RWPE2 (cell line): ENCODE measurements around the gene MAGI1.

Experiments used
- ATAC-seq: fragments of 200-7000 bp; cut with Tn5 transposase; 3 replicates; pipeline ENCODE4 v1.9.1; 2021; ENCODE audit warnings: low read depth
- DNase-seq: peaks from one replicate; pipeline ENCODE4 v3.0.0-alpha.2; 2020; ENCODE audit warnings: low spot score
- H3K27ac ChIP-seq: fragments of 450-650 bp; 2 replicates; pipeline ENCODE4 v1.5.1; 2017; ENCODE audit warnings: mild to moderate bottlenecking; ENCODE audit not compliant: poor library complexity, severe bottlenecking
- H3K27me3 ChIP-seq: fragments of 250-450 bp; sonication (Bioruptor Pico); 2 replicates; pipeline ENCODE4 v1.5.1; 2021; ENCODE audit warnings: mild to moderate bottlenecking, moderate library complexity; ENCODE audit not compliant: insufficient read depth, poor library complexity, severe bottlenecking
- H3K36me3 ChIP-seq: fragments of 250-450 bp; sonication (Bioruptor Pico); 2 replicates; pipeline ENCODE4 v1.5.1; 2020; ENCODE audit warnings: low read depth, mild to moderate bottlenecking, moderate library complexity
- H3K4me1 ChIP-seq: fragments of 250-450 bp; sonication (Bioruptor Pico); 2 replicates; pipeline ENCODE4 v1.5.1; 2021; ENCODE audit warnings: mild to moderate bottlenecking, moderate library complexity; ENCODE audit not compliant: insufficient read depth, poor library complexity, severe bottlenecking
- H3K4me3 ChIP-seq: fragments of 250-450 bp; sonication (Bioruptor Pico); 2 replicates; pipeline ENCODE4 v1.5.1; 2021; ENCODE audit warnings: mild to moderate bottlenecking, moderate library complexity; ENCODE audit not compliant: severe bottlenecking
- H3K9me3 ChIP-seq: fragments of 250-450 bp; sonication (Bioruptor Pico); 2 replicates; pipeline ENCODE4 v1.5.1; 2021; ENCODE audit warnings: mild to moderate bottlenecking, moderate library complexity; ENCODE audit not compliant: severe bottlenecking
- TF ChIP-seq, protein P1 (sequence below): fragments of 450-650 bp; IDR thresholded peaks from one replicate; pipeline ENCODE4 v1.5.1; 2017; ENCODE audit warnings: mild to moderate bottlenecking, moderate library complexity; ENCODE audit not compliant: poor library complexity, severe bottlenecking

MAGI1 gene

DNA sequence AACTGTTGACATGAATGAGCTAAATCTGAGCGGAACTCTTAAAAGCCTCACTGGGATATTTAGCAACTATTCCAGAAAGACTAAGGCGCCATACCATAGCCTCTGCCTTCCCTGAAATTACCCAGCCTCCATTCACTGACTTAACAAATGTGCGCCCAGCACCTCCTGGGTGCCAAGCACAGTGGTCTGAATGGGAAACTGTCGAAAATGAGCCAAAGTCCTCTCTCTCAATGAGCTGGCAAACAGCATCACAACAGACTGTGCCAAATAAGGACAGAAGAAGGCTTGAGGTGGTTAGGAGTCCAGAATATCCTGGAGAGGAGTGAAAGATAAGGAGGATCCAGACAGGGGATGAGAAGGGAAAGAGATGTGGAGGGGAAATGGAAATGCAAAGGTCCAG, 332.4 kb downstream of the MAGI1 start:
- ATAC-seq: no peak
- TF ChIP-seq, protein P1, sequence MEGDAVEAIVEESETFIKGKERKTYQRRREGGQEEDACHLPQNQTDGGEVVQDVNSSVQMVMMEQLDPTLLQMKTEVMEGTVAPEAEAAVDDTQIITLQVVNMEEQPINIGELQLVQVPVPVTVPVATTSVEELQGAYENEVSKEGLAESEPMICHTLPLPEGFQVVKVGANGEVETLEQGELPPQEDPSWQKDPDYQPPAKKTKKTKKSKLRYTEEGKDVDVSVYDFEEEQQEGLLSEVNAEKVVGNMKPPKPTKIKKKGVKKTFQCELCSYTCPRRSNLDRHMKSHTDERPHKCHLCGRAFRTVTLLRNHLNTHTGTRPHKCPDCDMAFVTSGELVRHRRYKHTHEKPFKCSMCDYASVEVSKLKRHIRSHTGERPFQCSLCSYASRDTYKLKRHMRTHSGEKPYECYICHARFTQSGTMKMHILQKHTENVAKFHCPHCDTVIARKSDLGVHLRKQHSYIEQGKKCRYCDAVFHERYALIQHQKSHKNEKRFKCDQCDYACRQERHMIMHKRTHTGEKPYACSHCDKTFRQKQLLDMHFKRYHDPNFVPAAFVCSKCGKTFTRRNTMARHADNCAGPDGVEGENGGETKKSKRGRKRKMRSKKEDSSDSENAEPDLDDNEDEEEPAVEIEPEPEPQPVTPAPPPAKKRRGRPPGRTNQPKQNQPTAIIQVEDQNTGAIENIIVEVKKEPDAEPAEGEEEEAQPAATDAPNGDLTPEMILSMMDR: no peak

DNA sequence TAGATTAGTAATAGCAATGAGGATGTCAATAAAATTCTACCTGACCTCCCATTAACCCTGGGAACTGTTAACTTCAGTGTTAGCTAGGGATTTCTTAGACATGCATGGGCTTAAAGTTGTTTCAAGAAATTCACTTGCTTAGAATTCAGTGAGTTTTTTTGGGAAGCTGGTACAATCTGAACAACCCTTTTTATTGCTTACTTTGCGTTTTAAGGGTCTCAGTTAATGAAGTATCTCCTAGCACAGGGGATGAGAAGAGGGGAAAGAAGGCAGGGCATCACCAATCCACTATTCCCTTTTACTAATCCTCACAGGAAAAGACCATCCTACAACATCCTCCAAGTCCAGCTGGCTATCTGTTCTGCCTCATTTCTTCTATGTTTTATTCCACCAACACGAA, 334.9 kb downstream of the MAGI1 start:
- Histone ChIP-seq H3K27me3 (no peaks in the 10 kb centered on the region), H3K4me1 (no peaks in the 10 kb centered on the region), H3K27ac (no peak overlapping the region), H3K9me3 (no peaks in the 10 kb centered on the region), H3K36me3 (no peaks in the 10 kb centered on the region), H3K4me3 (no peak overlapping the region)
- DNase-seq: no peak
- no peak for ATAC-seq
- TF ChIP-seq, protein P1: no peak

More for the DNA sequence above, 332.4 kb downstream of the MAGI1 start:
- H3K9me3 ChIP-seq: no peaks in the 10 kb centered on the region
- H3K27me3 ChIP-seq: no peaks in the 10 kb centered on the region
- no peak for DNase-seq
- H3K4me3 ChIP-seq: no peak overlapping the region
- no peaks in the 10 kb centered on the region for H3K4me1 ChIP-seq
- no peak overlapping the region for H3K27ac ChIP-seq
- H3K36me3 ChIP-seq: no peaks in the 10 kb centered on the region

DNA sequence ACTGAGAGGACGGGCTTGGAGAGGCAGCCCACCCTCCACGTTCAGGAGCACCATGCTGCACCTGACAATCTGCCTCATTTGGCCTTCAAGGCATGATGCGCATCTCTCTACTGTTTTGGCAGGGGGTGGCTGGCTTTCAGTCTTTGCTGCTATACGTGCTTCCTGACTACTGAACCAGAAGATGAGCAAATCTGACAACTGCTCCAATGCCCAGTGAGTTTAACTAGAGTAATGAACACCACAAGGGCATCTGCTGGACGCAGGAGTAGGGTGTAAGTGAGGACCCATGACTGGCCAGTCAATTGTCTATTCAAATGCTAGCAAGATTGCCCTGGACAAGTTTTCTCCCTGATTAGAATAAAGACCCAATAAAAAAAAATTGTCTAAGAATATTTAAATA, 335.7 kb downstream of the MAGI1 start:
- DNase-seq: no peak
- Histone ChIP-seq H3K27me3 (no peaks in the 10 kb centered on the region), H3K4me1 (no peaks in the 10 kb centered on the region), H3K4me3 (no peak overlapping the region), H3K36me3 (no peaks in the 10 kb centered on the region), H3K9me3 (no peaks in the 10 kb centered on the region), H3K27ac (no peak overlapping the region)
- ATAC-seq: no peak
- TF ChIP-seq, protein P1: no peak

DNA sequence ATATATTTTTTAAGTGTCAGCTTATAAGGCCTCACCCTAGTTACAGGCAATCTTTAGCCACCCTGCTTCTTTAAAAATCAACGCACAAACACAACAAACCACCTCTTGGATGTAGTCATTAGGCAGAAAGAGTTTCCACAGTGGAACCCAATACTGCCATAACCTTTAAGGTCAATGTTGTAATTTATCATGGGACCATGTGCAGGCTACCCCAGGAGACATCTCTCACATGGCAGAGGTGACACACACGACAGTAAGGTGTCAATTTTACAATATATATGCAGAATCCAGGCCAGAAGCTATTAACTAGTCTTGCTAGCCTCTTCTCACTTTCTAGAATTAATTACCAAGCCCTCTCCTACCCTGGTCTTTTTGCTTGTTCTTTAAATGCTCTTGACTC, 336.5 kb downstream of the MAGI1 start:
- ATAC-seq (no peak), DNase-seq (no peak)
- Histone ChIP-seq H3K27ac (no peak overlapping the region), H3K4me1 (no peaks in the 10 kb centered on the region), H3K36me3 (no peaks in the 10 kb centered on the region), H3K4me3 (no peak overlapping the region), H3K9me3 (no peaks in the 10 kb centered on the region), H3K27me3 (no peaks in the 10 kb centered on the region)
- TF ChIP-seq, protein P1: no peak

DNA sequence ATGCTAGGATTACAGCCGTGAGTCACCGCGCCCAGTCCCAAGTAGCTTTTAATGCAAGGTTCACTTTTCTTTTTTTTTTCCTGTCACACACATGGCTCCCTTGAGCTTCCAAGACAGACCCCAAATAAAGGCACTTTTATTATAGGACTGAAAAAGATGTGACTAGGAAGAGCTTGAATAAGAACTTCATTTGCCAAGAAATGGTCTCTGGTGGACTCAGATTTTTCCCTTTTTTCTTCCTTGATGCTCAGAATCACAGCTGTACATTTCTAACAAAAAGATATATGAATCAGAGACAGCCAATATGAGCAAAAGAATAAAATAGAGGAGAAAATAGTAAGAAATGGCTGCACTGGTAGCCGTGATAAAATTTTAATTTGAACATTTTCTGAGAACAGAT, 337.2 kb downstream of the MAGI1 start:
- Histone ChIP-seq H3K36me3 (no peaks in the 10 kb centered on the region), H3K4me3 (no peak overlapping the region), H3K27me3 (no peaks in the 10 kb centered on the region), H3K9me3 (no peaks in the 10 kb centered on the region), H3K4me1 (no peaks in the 10 kb centered on the region), H3K27ac (no peak overlapping the region)
- DNase-seq (no peak), ATAC-seq (no peak)
- TF ChIP-seq, protein P1: no peak
